ENCODE data around the gene FAM237A. TPM values are rescaled to one million over a fixed set of nuclear protein-coding genes. Genes with fewer than 3 reads are reported as not detected.

FAM237A gene
- polyA plus RNA-seq, 1 donor from 2014 or later, result not detected

GRCh38 chr2:206670531-206671319 lies 28.4 kb downstream of the FAM237A start:
- TF ChIP-seq RAD21 (conservative IDR thresholded peaks at IDR 0.05), result no peak
- TF ChIP-seq MXI1 (conservative IDR thresholded peaks at IDR 0.05; ENCODE audit: poor library complexity, severe bottlenecking), result no peak
- no peak for TF ChIP-seq POLR2AphosphoS5 (IDR thresholded peaks at IDR 0.05)
- Histone ChIP-seq H3K36me3 (ENCODE audit: insufficient read depth, low read length) (no peaks in the 10 kb centered on the region), H4K20me1 (ENCODE audit: insufficient read depth) (no peaks in the 10 kb centered on the region), H3K9me3 (ENCODE audit: low read length) (no peaks in the 10 kb centered on the region), H3K4me3 (ENCODE audit: low read length) (no peak overlapping the region), H3K79me2 (replicated peaks; ENCODE audit: insufficient read depth, low read length) (no peaks in the 10 kb centered on the region), H3K27ac (ENCODE audit: low read length) (no peak overlapping the region), H3K9me2 (ENCODE audit: insufficient read depth, low read length) (no peaks in the 10 kb centered on the region), H3K9ac (ENCODE audit: low read length) (no peak overlapping the region), H3F3A (ENCODE audit: insufficient read depth, low read length, poor library complexity, severe bottlenecking) (no peaks in the 10 kb centered on the region), H3K4me2 (ENCODE audit: low read length) (no peak overlapping the region), H3K27me3 (ENCODE audit: insufficient read depth, low read depth, low read length) (no peaks in the 10 kb centered on the region), H2AFZ (ENCODE audit: low read depth, low read length) (no peak overlapping the region)

GRCh38 chr2:206683546-206683945 lies 41.3 kb downstream of the FAM237A start:
- Histone ChIP-seq H3F3A (ENCODE audit: insufficient read depth, low read length, poor library complexity, severe bottlenecking) (no peaks in the 10 kb centered on the region), H3K9me3 (ENCODE audit: low read length) (no peaks in the 10 kb centered on the region), H3K4me2 (ENCODE audit: low read length) (no peak overlapping the region), H3K27me3 (ENCODE audit: insufficient read depth, low read depth, low read length) (no peaks in the 10 kb centered on the region), H3K27ac (ENCODE audit: low read length) (no peak overlapping the region), H3K79me2 (replicated peaks; ENCODE audit: insufficient read depth, low read length) (no peaks in the 10 kb centered on the region), H4K20me1 (ENCODE audit: insufficient read depth) (no peaks in the 10 kb centered on the region), H3K9ac (ENCODE audit: low read length) (no peak overlapping the region), H3K36me3 (ENCODE audit: insufficient read depth, low read length) (no peaks in the 10 kb centered on the region), H3K4me3 (ENCODE audit: low read length) (no peak overlapping the region), H3K9me2 (ENCODE audit: insufficient read depth, low read length) (no peaks in the 10 kb centered on the region), H2AFZ (ENCODE audit: low read depth, low read length) (no peak overlapping the region)
- TF ChIP-seq REST (IDR thresholded peaks at IDR 0.05; ENCODE audit: borderline replicate concordance) (no peak), EP300 (conservative IDR thresholded peaks at IDR 0.05; ENCODE audit: poor library complexity, severe bottlenecking) (no peak), TAF1 (IDR thresholded peaks at IDR 0.05; ENCODE audit: low read depth) (no peak), RAD21 (conservative IDR thresholded peaks at IDR 0.05) (no peak), EZH2 (IDR thresholded peaks at IDR 0.05; ENCODE audit: borderline replicate concordance, insufficient read depth, low read length, poor library complexity, severe bottlenecking) (no peak), POLR2AphosphoS5 (IDR thresholded peaks at IDR 0.05) (no peak), SMC3 (conservative IDR thresholded peaks at IDR 0.05; ENCODE audit: poor library complexity) (no peak), CTCF (IDR thresholded peaks at IDR 0.05; ENCODE audit: poor library complexity, severe bottlenecking) (no peak), MXI1 (conservative IDR thresholded peaks at IDR 0.05; ENCODE audit: poor library complexity, severe bottlenecking) (no peak)

Measured in neural cell (in vitro differentiated cells).